Subcutaneous adipose tissue (tissue), 4 donors: ENCODE measurements around the gene DHX30. TPM values are rescaled to one million over a fixed set of nuclear protein-coding genes. Genes with fewer than 3 reads are reported as not detected.

Source experiments
- CTCF ChIP-seq: fragments of 450-650 bp; IDR thresholded peaks from one replicate; pipeline ENCODE4 v1.5.1; 2016; ENCODE audit warnings: low read depth, mild to moderate bottlenecking, control low read depth, antibody characterized with exemption, moderate library complexity
- total RNA-seq, 4 donors: library from RNA; depleted of rRNA; stranded (reverse); fragments of >200 nt; gene quantifications; one replicate each; pipeline ENCODE4 v1.1.0, GENCODE V29; 2016

The DHX30 gene
- total RNA-seq, 4 donors from 2014 or later = 31.4 to 59.3 (median 41.2) TPM

GRCh38 chr3:47850564-47851410 lies 47.8 kb downstream of the DHX30 start:
- no peak for TF ChIP-seq CTCF

- no peak for TF ChIP-seq CTCF
These were observed 49.1 kb downstream of the DHX30 start for GRCh38 chr3:47851888-47852603.

GRCh38 chr3:47852604-47853602 lies 50.0 kb downstream of the DHX30 start:
- no peak for TF ChIP-seq CTCF

GRCh38 chr3:47854267-47854666 lies 51.3 kb downstream of the DHX30 start:
- no peak for TF ChIP-seq CTCF

GRCh38 chr3:47854720-47855455 lies 52.0 kb downstream of the DHX30 start:
- no peak for TF ChIP-seq CTCF

- no peak for TF ChIP-seq CTCF
These were observed 52.8 kb downstream of the DHX30 start for GRCh38 chr3:47855461-47856383.
